HEK293T (cell line): Measurements from ENCODE around the gene SLC19A1.

Source experiments
- BHLHE40 ChIP-seq: fragments of 450-650 bp; IDR thresholded peaks from 2 replicates; pipeline ENCODE4 v1.6.1; 2016; ENCODE audit warnings: mild to moderate bottlenecking, moderate library complexity, borderline replicate concordance
- CTBP1 ChIP-seq: fragments of 450-650 bp; IDR thresholded peaks from 2 replicates; pipeline ENCODE4 v1.6.1; 2016; ENCODE audit warnings: borderline replicate concordance
- ELF4 ChIP-seq: fragments of 450-650 bp; IDR thresholded peaks from 2 replicates; pipeline ENCODE4 v1.6.1; 2017; ENCODE audit warnings: antibody characterized with exemption
- FOXA1 ChIP-seq: fragments of 450-650 bp; IDR thresholded peaks from 2 replicates; pipeline ENCODE4 v1.6.1; 2016; ENCODE audit warnings: mild to moderate bottlenecking
- FOXK2 ChIP-seq: fragments of 450-650 bp; IDR thresholded peaks from 2 replicates; pipeline ENCODE4 v1.6.1; 2016; ENCODE audit warnings: mild to moderate bottlenecking
- FOXM1 ChIP-seq: fragments of 450-650 bp; IDR thresholded peaks from 2 replicates; pipeline ENCODE4 v1.6.1; 2017; ENCODE audit warnings: mild to moderate bottlenecking, borderline replicate concordance
- L3MBTL2 ChIP-seq: fragments of 450-650 bp; conservative IDR thresholded peaks from 2 replicates; pipeline ENCODE4 v1.6.1; 2016; ENCODE audit warnings: mild to moderate bottlenecking
- LEF1 ChIP-seq: fragments of 450-650 bp; IDR thresholded peaks from 2 replicates; pipeline ENCODE4 v1.6.1; 2017; ENCODE audit warnings: mild to moderate bottlenecking, borderline replicate concordance
- PKNOX1 ChIP-seq: fragments of 450-650 bp; IDR thresholded peaks from 2 replicates; pipeline ENCODE4 v1.6.1; 2016
- SP1 ChIP-seq: fragments of 450-650 bp; IDR thresholded peaks from 2 replicates; pipeline ENCODE4 v1.6.1; 2017
- SUZ12 ChIP-seq: fragments of 450-650 bp; IDR thresholded peaks from 2 replicates; pipeline ENCODE4 v1.6.1; 2016; ENCODE audit warnings: mild to moderate bottlenecking
- TARDBP ChIP-seq: fragments of 450-650 bp; IDR thresholded peaks from 2 replicates; pipeline ENCODE4 v1.6.1; 2016
- ZNF384 ChIP-seq: fragments of 450-650 bp; IDR thresholded peaks from 2 replicates; pipeline ENCODE4 v1.6.1; 2016

- TF ChIP-seq L3MBTL2 (no peak), FOXM1 (no peak), BHLHE40 (no peak), SP1 (no peak), SUZ12 (no peak), PKNOX1 (no peak), FOXK2 (no peak), CTBP1 (no peak), LEF1 (no peak), FOXA1 (no peak), ELF4 (no peak), TARDBP (no peak), ZNF384 (no peak)
These were observed 51.2 kb downstream of the SLC19A1 start for GRCh38 chr21:45491056-45491455.
